ENCODE measurements around the gene STRIP2.

GRCh38 chr7:129393255-129393654 is 41.0 kb upstream of the STRIP2 start:
- TF ChIP-seq POLR2A (IDR thresholded peaks at IDR 0.05): no peak
- TF ChIP-seq, protein P1, sequence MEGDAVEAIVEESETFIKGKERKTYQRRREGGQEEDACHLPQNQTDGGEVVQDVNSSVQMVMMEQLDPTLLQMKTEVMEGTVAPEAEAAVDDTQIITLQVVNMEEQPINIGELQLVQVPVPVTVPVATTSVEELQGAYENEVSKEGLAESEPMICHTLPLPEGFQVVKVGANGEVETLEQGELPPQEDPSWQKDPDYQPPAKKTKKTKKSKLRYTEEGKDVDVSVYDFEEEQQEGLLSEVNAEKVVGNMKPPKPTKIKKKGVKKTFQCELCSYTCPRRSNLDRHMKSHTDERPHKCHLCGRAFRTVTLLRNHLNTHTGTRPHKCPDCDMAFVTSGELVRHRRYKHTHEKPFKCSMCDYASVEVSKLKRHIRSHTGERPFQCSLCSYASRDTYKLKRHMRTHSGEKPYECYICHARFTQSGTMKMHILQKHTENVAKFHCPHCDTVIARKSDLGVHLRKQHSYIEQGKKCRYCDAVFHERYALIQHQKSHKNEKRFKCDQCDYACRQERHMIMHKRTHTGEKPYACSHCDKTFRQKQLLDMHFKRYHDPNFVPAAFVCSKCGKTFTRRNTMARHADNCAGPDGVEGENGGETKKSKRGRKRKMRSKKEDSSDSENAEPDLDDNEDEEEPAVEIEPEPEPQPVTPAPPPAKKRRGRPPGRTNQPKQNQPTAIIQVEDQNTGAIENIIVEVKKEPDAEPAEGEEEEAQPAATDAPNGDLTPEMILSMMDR (IDR thresholded peaks at IDR 0.05): no peak

Data from breast epithelium (tissue), 3 donors.